ENCODE results near the gene KCNE3. TPM values are rescaled to one million over a fixed set of nuclear protein-coding genes. Genes with fewer than 3 reads are reported as not detected.
A peak's percentile ranks its signal among the peaks of the same experiment; 100 is the strongest.
"Not testable (repeated sequence)": the region's sequence is repeated elsewhere in the genome, so short reads cannot be mapped to it uniquely, and the experiment has no call there.

The KCNE3 gene
- total RNA-seq, 1 donor from 2014 or later, result 0.59 TPM

DNA sequence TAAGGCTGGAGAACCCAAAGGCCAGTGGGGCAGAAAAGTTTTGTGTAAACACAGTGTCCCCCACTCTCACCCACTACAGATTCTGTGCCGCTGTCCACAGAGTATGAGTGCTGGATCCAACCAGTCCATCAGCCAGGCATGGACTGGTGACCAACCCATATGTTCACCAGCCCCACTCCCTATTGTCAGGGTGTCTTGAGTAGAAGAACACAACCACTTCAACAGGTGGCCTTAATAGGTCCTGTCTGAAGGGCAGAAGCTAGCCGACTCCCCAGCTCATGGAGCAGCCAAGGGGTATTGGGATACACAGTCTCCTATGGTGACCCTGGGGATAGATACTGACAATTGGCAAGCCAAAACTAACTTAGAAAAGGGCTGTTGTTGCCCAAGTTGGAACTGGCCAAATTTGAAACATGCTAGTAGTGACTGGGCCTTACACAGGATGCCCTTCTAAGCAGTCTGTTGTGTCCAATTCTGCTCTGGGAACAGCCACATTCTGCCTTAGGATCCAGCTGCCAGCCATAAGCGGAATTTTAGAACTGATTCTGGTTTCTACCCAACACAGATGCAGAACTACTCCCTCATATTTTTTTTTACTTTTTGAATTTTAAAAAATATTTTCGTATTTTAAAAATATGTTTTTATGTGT, 49.4 kb downstream of the KCNE3 start:
- no peaks in the 10 kb centered on the region for H4K20me1 ChIP-seq (ENCODE audit: insufficient read depth, low read length)
- H3K79me2 ChIP-seq (ENCODE audit: insufficient read depth, low read length), result no peaks in the 10 kb centered on the region
- peak overlapping the region; percentile 35 for H3K4me2 ChIP-seq (ENCODE audit: low read length)
- peak overlapping the region; percentile 94 for H3K27ac ChIP-seq (ENCODE audit: low read depth, low read length)
- no peaks in the 10 kb centered on the region for H3K9me3 ChIP-seq (ENCODE audit: insufficient read depth, low read depth, low read length)
- no peaks in the 10 kb centered on the region for H3K36me3 ChIP-seq (ENCODE audit: insufficient read depth, low read length)
- no peak overlapping the region for H3K4me3 Mint-ChIP-seq (ENCODE audit: unreplicated experiment)
- H3K4me3 ChIP-seq (ENCODE audit: insufficient read depth, low read depth, low read length), result no peak overlapping the region
- peaks cover 20% of the 10 kb centered on the region for H3K4me1 ChIP-seq (ENCODE audit: insufficient read depth, low read length)
- no peaks in the 10 kb centered on the region for H3K27me3 Mint-ChIP-seq (ENCODE audit: low read depth, unreplicated experiment)
- H3K36me3 Mint-ChIP-seq (ENCODE audit: low read depth, unreplicated experiment), result no peaks in the 10 kb centered on the region
- TF ChIP-seq, protein P1, sequence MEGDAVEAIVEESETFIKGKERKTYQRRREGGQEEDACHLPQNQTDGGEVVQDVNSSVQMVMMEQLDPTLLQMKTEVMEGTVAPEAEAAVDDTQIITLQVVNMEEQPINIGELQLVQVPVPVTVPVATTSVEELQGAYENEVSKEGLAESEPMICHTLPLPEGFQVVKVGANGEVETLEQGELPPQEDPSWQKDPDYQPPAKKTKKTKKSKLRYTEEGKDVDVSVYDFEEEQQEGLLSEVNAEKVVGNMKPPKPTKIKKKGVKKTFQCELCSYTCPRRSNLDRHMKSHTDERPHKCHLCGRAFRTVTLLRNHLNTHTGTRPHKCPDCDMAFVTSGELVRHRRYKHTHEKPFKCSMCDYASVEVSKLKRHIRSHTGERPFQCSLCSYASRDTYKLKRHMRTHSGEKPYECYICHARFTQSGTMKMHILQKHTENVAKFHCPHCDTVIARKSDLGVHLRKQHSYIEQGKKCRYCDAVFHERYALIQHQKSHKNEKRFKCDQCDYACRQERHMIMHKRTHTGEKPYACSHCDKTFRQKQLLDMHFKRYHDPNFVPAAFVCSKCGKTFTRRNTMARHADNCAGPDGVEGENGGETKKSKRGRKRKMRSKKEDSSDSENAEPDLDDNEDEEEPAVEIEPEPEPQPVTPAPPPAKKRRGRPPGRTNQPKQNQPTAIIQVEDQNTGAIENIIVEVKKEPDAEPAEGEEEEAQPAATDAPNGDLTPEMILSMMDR (IDR thresholded peaks at IDR 0.05; ENCODE audit: insufficient read depth, low read depth, low read length), result no peak
- TF ChIP-seq EZH2 (IDR thresholded peaks at IDR 0.05; ENCODE audit: insufficient read depth, low read length), result no peak
- peak overlapping the region; percentile 40 for H3K9ac ChIP-seq (ENCODE audit: low read length)
- H3K27me3 ChIP-seq (ENCODE audit: insufficient read depth, low read length), result no peaks in the 10 kb centered on the region
- peak overlapping the region; percentile 13 for H2AFZ ChIP-seq (ENCODE audit: low read depth, low read length)
- DNase-seq (ENCODE audit: low read depth), result peak; percentile 39
- FAIRE-seq, result no peak
- peaks cover 26% of the 10 kb centered on the region for H3K4me1 Mint-ChIP-seq (ENCODE audit: low read depth, unreplicated experiment)
- H3K27ac Mint-ChIP-seq (ENCODE audit: unreplicated experiment), result peak overlapping the region; percentile 82
- H3K9me3 Mint-ChIP-seq (ENCODE audit: unreplicated experiment), result no peaks in the 10 kb centered on the region

DNA sequence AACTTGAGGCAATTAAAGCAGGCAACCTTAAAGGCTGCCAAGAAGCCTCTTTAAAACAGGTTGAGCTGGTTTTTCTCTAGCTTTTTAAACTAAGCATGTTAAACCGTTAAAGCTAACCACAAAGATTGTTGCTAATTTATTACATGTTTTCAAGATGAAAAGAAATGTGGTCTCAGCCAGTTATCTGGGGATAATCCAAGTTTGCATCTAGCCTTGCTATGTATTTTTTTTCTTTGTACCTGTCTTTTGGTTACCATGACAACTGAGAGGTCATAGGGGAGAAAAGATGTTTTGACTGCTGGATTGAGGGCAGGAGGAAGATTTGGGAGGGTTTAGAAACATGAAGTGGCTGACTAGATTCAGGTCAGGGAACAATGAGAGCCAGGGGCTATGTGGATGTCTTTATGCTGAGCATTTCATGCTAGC, 50.0 kb downstream of the KCNE3 start:
- Histone ChIP-seq H3K27ac (ENCODE audit: low read depth, low read length) (peak overlapping the region; percentile 94), H3K9ac (ENCODE audit: low read length) (peak overlapping the region; percentile 40), H3K4me2 (ENCODE audit: low read length) (peak overlapping the region; percentile 35), H3K9me3 (ENCODE audit: insufficient read depth, low read depth, low read length) (no peaks in the 10 kb centered on the region), H3K79me2 (ENCODE audit: insufficient read depth, low read length) (no peaks in the 10 kb centered on the region), H3K4me3 (ENCODE audit: insufficient read depth, low read depth, low read length) (no peak overlapping the region), H3K4me1 (ENCODE audit: insufficient read depth, low read length) (peaks cover 24% of the 10 kb centered on the region), H3K27me3 (ENCODE audit: insufficient read depth, low read length) (no peaks in the 10 kb centered on the region), H4K20me1 (ENCODE audit: insufficient read depth, low read length) (no peaks in the 10 kb centered on the region), H2AFZ (ENCODE audit: low read depth, low read length) (no peak overlapping the region), H3K36me3 (ENCODE audit: insufficient read depth, low read length) (no peaks in the 10 kb centered on the region)
- Mint-ChIP-seq H3K4me3 (ENCODE audit: unreplicated experiment) (no peak overlapping the region), H3K4me1 (ENCODE audit: low read depth, unreplicated experiment) (peaks cover 31% of the 10 kb centered on the region), H3K27me3 (ENCODE audit: low read depth, unreplicated experiment) (no peaks in the 10 kb centered on the region), H3K9me3 (ENCODE audit: unreplicated experiment) (no peaks in the 10 kb centered on the region), H3K36me3 (ENCODE audit: low read depth, unreplicated experiment) (no peaks in the 10 kb centered on the region), H3K27ac (ENCODE audit: unreplicated experiment) (peak overlapping the region; percentile 82)
- DNase-seq (ENCODE audit: low read depth) (peak; percentile 78), FAIRE-seq (peak; percentile 39)
- no peak for TF ChIP-seq EZH2 (IDR thresholded peaks at IDR 0.05; ENCODE audit: insufficient read depth, low read length)
- TF ChIP-seq, protein P1 (IDR thresholded peaks at IDR 0.05; ENCODE audit: insufficient read depth, low read depth, low read length), result no peak

DNA sequence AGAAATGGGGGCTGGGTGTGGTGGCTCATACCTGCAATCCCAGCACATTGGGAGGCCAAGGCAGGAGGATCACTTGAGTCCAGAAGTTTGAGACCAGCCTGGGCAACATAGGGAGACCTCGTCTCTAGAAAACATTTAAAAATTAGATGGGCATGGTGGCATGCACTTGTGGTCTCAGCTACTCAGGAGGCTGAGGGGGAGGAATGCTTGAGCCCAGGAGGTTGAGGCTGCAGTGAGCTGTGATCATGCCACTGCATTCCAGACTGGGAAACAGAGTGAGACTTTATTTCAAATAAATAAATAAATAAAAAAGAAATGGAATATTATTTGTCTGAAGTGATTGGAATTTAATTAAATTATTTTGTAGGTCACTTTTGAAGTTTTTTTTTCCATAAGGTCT, 50.4 kb downstream of the KCNE3 start:
- H3K27ac Mint-ChIP-seq (ENCODE audit: unreplicated experiment); H3K36me3 ChIP-seq (ENCODE audit: insufficient read depth, low read length); FAIRE-seq; H3K4me3 ChIP-seq (ENCODE audit: insufficient read depth, low read depth, low read length); H3K9ac ChIP-seq (ENCODE audit: low read length); H4K20me1 ChIP-seq (ENCODE audit: insufficient read depth, low read length); H3K27me3 ChIP-seq (ENCODE audit: insufficient read depth, low read length); H3K36me3 Mint-ChIP-seq (ENCODE audit: low read depth, unreplicated experiment); H3K27me3 Mint-ChIP-seq (ENCODE audit: low read depth, unreplicated experiment); H3K79me2 ChIP-seq (ENCODE audit: insufficient read depth, low read length); H3K9me3 ChIP-seq (ENCODE audit: insufficient read depth, low read depth, low read length); H3K9me3 Mint-ChIP-seq (ENCODE audit: unreplicated experiment); H3K4me3 Mint-ChIP-seq (ENCODE audit: unreplicated experiment); H3K4me2 ChIP-seq (ENCODE audit: low read length); H2AFZ ChIP-seq (ENCODE audit: low read depth, low read length): not testable (repeated sequence)
- Histone ChIP-seq H3K27ac (ENCODE audit: low read depth, low read length) (peak overlapping the region; percentile 94), H3K4me1 (ENCODE audit: insufficient read depth, low read length) (peaks cover 24% of the 10 kb centered on the region)
- peak; percentile 34 for DNase-seq (ENCODE audit: low read depth)
- H3K4me1 Mint-ChIP-seq (ENCODE audit: low read depth, unreplicated experiment), result peaks cover 32% of the 10 kb centered on the region

Measured in astrocyte (in vitro differentiated cells and primary cell).